Fibroblast of the aortic adventitia (primary cell): Measurements from ENCODE around the gene AS3MT. TPM values are rescaled to one million over a fixed set of nuclear protein-coding genes. Genes with fewer than 3 reads are reported as not detected.
A peak's percentile ranks its signal among the peaks of the same experiment; 100 is the strongest.
"Not testable (repeated sequence)": the region's sequence is repeated elsewhere in the genome, so short reads cannot be mapped to it uniquely, and the experiment has no call there.

Experiments
- DNase-seq: peaks from one replicate; pipeline ENCODE4 v3.0.0-alpha.2; 2010; ENCODE audit warnings: low read depth
- H3K4me3 ChIP-seq: 2 replicates; pipeline ENCODE4 v1.5.1; 2011; ENCODE audit warnings: low read depth, mild to moderate bottlenecking, control low read depth, low read length, moderate library complexity
- CTCF ChIP-seq: IDR thresholded peaks from 2 replicates; pipeline ENCODE4 v1.5.1; 2011; ENCODE audit warnings: mild to moderate bottlenecking, low read length, control low read depth, inconsistent platforms; ENCODE audit not compliant: insufficient read depth
- total RNA-seq: library from RNA; depleted of rRNA; stranded (reverse); fragments of >200 nt; gene quantifications from 2 replicates; pipeline ENCODE4 v1.2.3, GENCODE V29; 2012; ENCODE audit warnings: low replicate concordance

Gene AS3MT
- total RNA-seq, 1 donor, result 2.9 TPM

- TF ChIP-seq CTCF, result no peak
- no peak for DNase-seq
- no peak overlapping the region for H3K4me3 ChIP-seq
These were observed 37.8 kb upstream of the AS3MT start for GRCh38 chr10:102831322-102832071.

GRCh38 chr10:102832248-102832647, 37.0 kb upstream of the AS3MT start:
- no peak overlapping the region for H3K4me3 ChIP-seq
- DNase-seq, result no peak
- no peak for TF ChIP-seq CTCF

- H3K4me3 ChIP-seq, result no peak overlapping the region
- no peak for TF ChIP-seq CTCF
- DNase-seq, result peak; percentile 47
These were observed 36.3 kb upstream of the AS3MT start for GRCh38 chr10:102832987-102833386.

GRCh38 chr10:102834143-102834542, 35.1 kb upstream of the AS3MT start:
- no peak for DNase-seq
- TF ChIP-seq CTCF, result no peak
- no peak overlapping the region for H3K4me3 ChIP-seq

- peak; percentile 85 for DNase-seq
- H3K4me3 ChIP-seq, result no peak overlapping the region
- peak; percentile 88 for TF ChIP-seq CTCF
These were observed 34.2 kb upstream of the AS3MT start for GRCh38 chr10:102835007-102835482.

GRCh38 chr10:102837230-102837721, 32.0 kb upstream of the AS3MT start, which contains the start of gene CYP17A1:
Gene CYP17A1, minus strand, starts transcription at chr10:102837413. Its CDS starts 52 bp downstream, at chr10:102837361.
- H3K4me3 ChIP-seq, result no peak within 1 kb of the TSS
- TF ChIP-seq CTCF, result no peak
- no peak for DNase-seq

- not testable (repeated sequence) for DNase-seq, H3K4me3 ChIP-seq
These were observed 30.9 kb upstream of the AS3MT start for GRCh38 chr10:102838276-102838927.
